OCI-LY7 (cell line): Measurements from ENCODE around the gene DUSP22. TPM values are rescaled to one million over a fixed set of nuclear protein-coding genes. Genes with fewer than 3 reads are reported as not detected.

Source experiments
- BruUV-seq: library from RNA; stranded (reverse); fragments of 400-500 nt; replicated peaks from 2 replicates; lab custom pipeline; 2021; lab: Mats Ljungman, UMichigan
- CTCF ChIA-PET: fragments of 300-600 bp; sonication (Branson Sonifier 250); formaldehyde crosslinking; loops from one replicate; lab custom pipeline; 2022; ENCODE audit warnings: antibody characterized with exemption; ENCODE audit not compliant: unreplicated experiment; lab: Charles Lee
- POLR2A ChIA-PET: fragments of 300-600 bp; sonication (Branson Sonifier 250); formaldehyde crosslinking; loops from one replicate; lab custom pipeline; 2022; ENCODE audit warnings: antibody characterized with exemption; lab: Charles Lee
- DNase-seq: peaks from one replicate; pipeline ENCODE4 v3.0.0-alpha.2; 2015; ENCODE audit warnings: low spot score
- H2AFZ ChIP-seq: fragments of 200-600 bp; sonication (generic), shearing (Covaris generic); 2 replicates; pipeline ENCODE4 v1.6.1; 2014; ENCODE audit warnings: mild to moderate bottlenecking, antibody characterized with exemption, low read length, moderate library complexity
- H3K27ac ChIP-seq: fragments of 200-600 bp; sonication (generic); 2 replicates; pipeline ENCODE4 v1.5.1; 2014; ENCODE audit warnings: mixed run types, low read depth, mild to moderate bottlenecking, moderate library complexity, low read length, inconsistent platforms; ENCODE audit not compliant: poor library complexity, severe bottlenecking
- H3K36me3 ChIP-seq: fragments of 200-600 bp; sonication (generic); 2 replicates; pipeline ENCODE4 v1.6.1; 2014; ENCODE audit warnings: mild to moderate bottlenecking, antibody characterized with exemption, low read length, moderate library complexity, mixed read lengths; ENCODE audit not compliant: insufficient read depth
- H3K4me1 ChIP-seq: fragments of 200-600 bp; sonication (generic); 2 replicates; pipeline ENCODE4 v1.5.1; 2014; ENCODE audit warnings: mild to moderate bottlenecking, low read length; ENCODE audit not compliant: insufficient read depth, poor library complexity, severe bottlenecking
- H3K4me2 ChIP-seq: fragments of 200-600 bp; sonication (generic); 2 replicates; pipeline ENCODE4 v1.6.1; 2014; ENCODE audit warnings: mild to moderate bottlenecking, low read length
- H3K4me3 ChIP-seq: fragments of 200-600 bp; sonication (generic); 2 replicates; pipeline ENCODE4 v1.5.1; 2014; ENCODE audit warnings: mild to moderate bottlenecking, low read depth, low read length; ENCODE audit not compliant: poor library complexity, severe bottlenecking
- H3K79me2 ChIP-seq: fragments of 200-600 bp; sonication (generic); 2 replicates; pipeline ENCODE4 v1.6.1; 2016; ENCODE audit warnings: low read depth, mild to moderate bottlenecking, low read length, moderate library complexity, mixed read lengths; ENCODE audit not compliant: insufficient read depth
- H3K9me2 ChIP-seq: fragments of 200-600 bp; sonication (generic); 2 replicates; pipeline ENCODE4 v1.6.1; 2016; ENCODE audit warnings: mild to moderate bottlenecking, low read length, mixed read lengths; ENCODE audit not compliant: insufficient read depth
- H3K9me3 ChIP-seq: fragments of 200-600 bp; sonication (generic); 2 replicates; pipeline ENCODE4 v1.6.1; 2014; ENCODE audit warnings: mild to moderate bottlenecking, mixed run types, low read length, mixed read lengths
- H4K20me1 ChIP-seq: fragments of 200-600 bp; sonication (generic); 2 replicates; pipeline ENCODE4 v1.6.1; 2014; ENCODE audit warnings: mild to moderate bottlenecking, antibody characterized with exemption, low read length, moderate library complexity, mixed read lengths; ENCODE audit not compliant: insufficient read depth
- CTCF ChIP-seq: fragments of 200-600 bp; sonication (generic); conservative IDR thresholded peaks from 2 replicates; pipeline ENCODE4 v1.5.1; 2014; ENCODE audit warnings: mild to moderate bottlenecking, antibody characterized with exemption, low read length, moderate library complexity, mixed read lengths
- EZH2phosphoT487 ChIP-seq: fragments of 200-600 bp; sonication (generic); IDR thresholded peaks from 2 replicates; pipeline ENCODE4 v1.6.1; 2018; ENCODE audit warnings: low read depth, borderline replicate concordance, mild to moderate bottlenecking, mixed run types, antibody characterized with exemption, low read length, moderate library complexity, mixed read lengths
- intact Hi-C: fragments of 100-400 bp; cut with micrococcal nuclease; formaldehyde crosslinking; loops from one replicate; pipeline ENCODE4 v1.10.0; 2022; ENCODE audit not compliant: unreplicated experiment
- total RNA-seq, 2 experiments: library from RNA; depleted of rRNA in 1 of 2; stranded (reverse); fragments of >200 nt in 1 of 2; shearing (Covaris generic) in 1 of 2; gene quantifications; 2 replicates each; pipeline ENCODE4 v1.2.3, GENCODE V29; 2014 to 2022

DUSP22 gene
- total RNA-seq, 2 experiments from 2014 or later: 149 to 171 TPM

- Histone ChIP-seq H3K36me3 (peaks cover 35% of the 10 kb centered on the region; the same call in 1 of the 2 replicates), H4K20me1 (no peaks in the 10 kb centered on the region), H3K9me3 (no peaks in the 10 kb centered on the region), H3K27ac (peak overlapping the region; percentile 28), H3K4me1 (peaks cover 79% of the 10 kb centered on the region), H3K4me3 (no peak overlapping the region), H3K79me2 (no peaks in the 10 kb centered on the region), H3K9me2 (no peaks in the 10 kb centered on the region), H3K4me2 (peak overlapping the region; percentile 59), H2AFZ (no peak overlapping the region)
- ChIA-PET POLR2A (interaction anchor here (0.7 to 8.4 kb wide), 9 partner anchors 10 to 131 kb away, joined by 3 to 77 read pairs (median 5); partner anchors contain the start of gene DUSP22), CTCF (interaction anchor here (1.1 to 1.4 kb wide), 2 partner anchors 16 to 17 kb away, joined by 3 read pairs; no protein-coding TSS in a partner anchor)
- BruUV-seq: no TSS peak
- TF ChIP-seq CTCF (no peak), EZH2phosphoT487 (no peak)
- DNase-seq: no peak
- intact Hi-C loops: no loop called here
Measured at GRCh38 chr6:348860-349396, 56.6 kb downstream of the DUSP22 start.

- no peaks in the 10 kb centered on the region for H3K9me2 ChIP-seq
- peak overlapping the region; percentile 28 for H3K27ac ChIP-seq
- POLR2A ChIA-PET: interaction anchor here (0.5 to 8.4 kb wide), 21 partner anchors 11 to 207 kb away, joined by 3 to 77 read pairs (median 4); partner anchors contain the start of genes DUSP22 and IRF4
- peaks cover 33% of the 10 kb centered on the region; the same call in 1 of the 2 replicates for H3K36me3 ChIP-seq
- no TSS peak for BruUV-seq
- no peak for DNase-seq
- CTCF ChIA-PET: interaction anchor here (1.0 to 1.4 kb wide), 3 partner anchors 16 to 27 kb away, joined by 3 read pairs; no protein-coding TSS in a partner anchor
- intact Hi-C loops: no loop called here
- TF ChIP-seq EZH2phosphoT487 (no peak), CTCF (no peak)
- H3K79me2 ChIP-seq: no peaks in the 10 kb centered on the region
- no peak overlapping the region for H2AFZ ChIP-seq
- H4K20me1 ChIP-seq: no peaks in the 10 kb centered on the region
- H3K4me2 ChIP-seq: peak overlapping the region; percentile 59
- no peaks in the 10 kb centered on the region for H3K9me3 ChIP-seq
- H3K4me1 ChIP-seq: peaks cover 85% of the 10 kb centered on the region
- H3K4me3 ChIP-seq: peak overlapping the region; percentile 10
Measured at GRCh38 chr6:349491-349921, 57.2 kb downstream of the DUSP22 start.

- POLR2A ChIA-PET: interaction anchor here (0.8 to 8.4 kb wide), 17 partner anchors 10 to 167 kb away, joined by 3 to 77 read pairs (median 5); partner anchors contain the start of genes DUSP22 and IRF4
- H2AFZ ChIP-seq: no peak overlapping the region
- no peaks in the 10 kb centered on the region for H3K9me3 ChIP-seq
Measured at GRCh38 chr6:350371-350770, 58.1 kb downstream of the DUSP22 start.

More at GRCh38 chr6:350371-350770, 58.1 kb downstream of the DUSP22 start:
- Histone ChIP-seq H4K20me1 (no peaks in the 10 kb centered on the region), H3K27ac (peak overlapping the region; percentile 28), H3K36me3 (peaks cover 29% of the 10 kb centered on the region; the same call in 1 of the 2 replicates), H3K4me1 (peaks cover 93% of the 10 kb centered on the region), H3K4me3 (no peak overlapping the region), H3K79me2 (no peaks in the 10 kb centered on the region), H3K9me2 (no peaks in the 10 kb centered on the region), H3K4me2 (peak overlapping the region; percentile 59; the same call in 1 of the 2 replicates)
- BruUV-seq: no TSS peak
- CTCF ChIA-PET: interaction anchor here (0.5 to 2.5 kb wide), 5 partner anchors 11 to 53 kb away, joined by 3 to 14 read pairs (median 3); no protein-coding TSS in a partner anchor
- intact Hi-C loops: loop anchor here (5.0 kb wide), 1 partner anchor 42 kb away; the partner anchor contains the start of gene IRF4
- TF ChIP-seq CTCF: no peak
- no peak for DNase-seq
